Osteocyte (in vitro differentiated cells): ENCODE data around the gene SPTLC1. TPM values are rescaled to one million over a fixed set of nuclear protein-coding genes. Genes with fewer than 3 reads are reported as not detected.

Experiments
- DNase-seq: peaks from one replicate; pipeline ENCODE4 v3.0.0; 2021; ENCODE audit warnings: mixed read lengths; ENCODE audit not compliant: unreplicated experiment; ENCODE audit errors: extremely low spot score
- H3K27ac Mint-ChIP-seq: one replicate; pipeline ENCODE4 v1.8.0; 2021; ENCODE audit warnings: mild to moderate bottlenecking, mixed read lengths; ENCODE audit not compliant: unreplicated experiment
- H3K27me3 Mint-ChIP-seq: one replicate; pipeline ENCODE4 v1.8.0; 2021; ENCODE audit warnings: mixed read lengths; ENCODE audit not compliant: unreplicated experiment
- H3K36me3 Mint-ChIP-seq: one replicate; pipeline ENCODE4 v1.8.0; 2021; ENCODE audit warnings: mixed read lengths; ENCODE audit not compliant: unreplicated experiment
- H3K4me1 Mint-ChIP-seq: one replicate; pipeline ENCODE4 v1.8.0; 2021; ENCODE audit warnings: mixed read lengths; ENCODE audit not compliant: unreplicated experiment
- H3K4me3 Mint-ChIP-seq: one replicate; pipeline ENCODE4 v1.8.0; 2021; ENCODE audit warnings: mild to moderate bottlenecking, moderate library complexity, mixed read lengths; ENCODE audit not compliant: unreplicated experiment
- H3K9me3 Mint-ChIP-seq: one replicate; pipeline ENCODE4 v1.8.0; 2021; ENCODE audit warnings: mixed read lengths; ENCODE audit not compliant: unreplicated experiment
- CTCF ChIP-seq: fragments of 200-600 bp; sonication (generic); IDR thresholded peaks from 2 replicates; pipeline ENCODE4 v1.5.0; 2021; ENCODE audit warnings: antibody characterized with exemption, mild to moderate bottlenecking, moderate library complexity
- long read RNA-seq: library from polyadenylated mRNA; unstranded; transcript quantifications from one replicate; pipeline ENCODE4 v2.0.0, GENCODE V29; 2021
- total RNA-seq: library from RNA; stranded (reverse); gene quantifications from 2 replicates; pipeline ENCODE4 v1.2.1, GENCODE V29; 2021

The SPTLC1 gene
- total RNA-seq = 90.7 and 93.9 TPM in 2 replicates
- long read RNA-seq, transcript SPTLC1-201 (15 exons, 1,894 nt) = major isoform, 938 of 1,023 reads
- long read RNA-seq, transcript SPTLC1-202 (6 exons, 946 nt) = minor isoform, 6 of 1,023 reads
- long read RNA-seq, partial matches to known transcripts = 26 of 1,023 reads
- long read RNA-seq, other reads (novel, unspliced or antisense) = 50 of 1,023 reads

GRCh38 chr9:92115071-92115858, at the start of gene SPTLC1:
Gene SPTLC1 (minus strand): TSS chr9:92115413. CDS start chr9:92115370, 43 bp downstream.
- peaks cover 21% of the 10 kb centered on the region for H3K4me1 Mint-ChIP-seq
- H3K36me3 Mint-ChIP-seq = peaks cover 14% of the 10 kb centered on the region
- H3K4me3 Mint-ChIP-seq = peak within 1 kb of the TSS; percentile 96
- DNase-seq = peak; percentile 98
- H3K27ac Mint-ChIP-seq = peak within 1 kb of the TSS; percentile 98
- H3K27me3 Mint-ChIP-seq = peaks cover 12% of the 10 kb centered on the region
- no peaks in the 10 kb centered on the region for H3K9me3 Mint-ChIP-seq
- TF ChIP-seq CTCF = no peak

GRCh38 chr9:92164975-92165374, 49.8 kb upstream of the SPTLC1 start:
- no peak for DNase-seq
- Mint-ChIP-seq H3K9me3 (peaks cover 21% of the 10 kb centered on the region), H3K4me1 (no peaks in the 10 kb centered on the region), H3K36me3 (peaks cover 4% of the 10 kb centered on the region), H3K27me3 (peaks cover 2% of the 10 kb centered on the region), H3K4me3 (no peak overlapping the region), H3K27ac (no peak overlapping the region)
- TF ChIP-seq CTCF = no peak

GRCh38 chr9:92164490-92164889, 49.3 kb upstream of the SPTLC1 start:
- peaks cover 4% of the 10 kb centered on the region for H3K36me3 Mint-ChIP-seq
- peak; percentile 6 for DNase-seq
- H3K4me3 Mint-ChIP-seq = no peak overlapping the region
- TF ChIP-seq CTCF = no peak
- H3K27ac Mint-ChIP-seq = no peak overlapping the region
- H3K4me1 Mint-ChIP-seq = no peaks in the 10 kb centered on the region
- peaks cover 21% of the 10 kb centered on the region for H3K9me3 Mint-ChIP-seq
- no peaks in the 10 kb centered on the region for H3K27me3 Mint-ChIP-seq

GRCh38 chr9:92163276-92163675, 48.1 kb upstream of the SPTLC1 start:
- Mint-ChIP-seq H3K27ac (no peak overlapping the region), H3K36me3 (peaks cover 4% of the 10 kb centered on the region), H3K27me3 (peaks cover 4% of the 10 kb centered on the region), H3K4me1 (no peaks in the 10 kb centered on the region), H3K9me3 (peaks cover 21% of the 10 kb centered on the region), H3K4me3 (no peak overlapping the region)
- no peak for TF ChIP-seq CTCF
- peak; percentile 54 for DNase-seq

- Mint-ChIP-seq H3K4me1 (no peaks in the 10 kb centered on the region), H3K9me3 (peaks cover 21% of the 10 kb centered on the region), H3K27ac (no peak overlapping the region), H3K36me3 (peaks cover 4% of the 10 kb centered on the region), H3K27me3 (peaks cover 4% of the 10 kb centered on the region), H3K4me3 (no peak overlapping the region)
- peak; percentile 80 for DNase-seq
- no peak for TF ChIP-seq CTCF
Measured at GRCh38 chr9:92160786-92161185, 45.6 kb upstream of the SPTLC1 start.
